Nephron progenitor cell (in vitro differentiated cells): ENCODE measurements around the gene ZMIZ1.
"Not testable (repeated sequence)": the region's sequence is repeated elsewhere in the genome, so short reads cannot be mapped to it uniquely, and the experiment has no call there.

Source experiments
- DNase-seq: peaks from one replicate; pipeline ENCODE4 v3.0.0; 2021
- H3K27ac Mint-ChIP-seq: 2 replicates; pipeline ENCODE4 v1.8.0; 2021; ENCODE audit warnings: mild to moderate bottlenecking, moderate library complexity, mixed read lengths
- H3K27me3 Mint-ChIP-seq: 2 replicates; pipeline ENCODE4 v1.8.0; 2021; ENCODE audit warnings: mild to moderate bottlenecking, low read depth, mixed read lengths; ENCODE audit not compliant: poor library complexity
- H3K36me3 Mint-ChIP-seq: 2 replicates; pipeline ENCODE4 v1.8.0; 2021; ENCODE audit warnings: low read depth, mixed read lengths
- H3K4me1 Mint-ChIP-seq: 2 replicates; pipeline ENCODE4 v1.8.0; 2021; ENCODE audit warnings: mixed read lengths
- H3K4me3 Mint-ChIP-seq: 2 replicates; pipeline ENCODE4 v1.8.0; 2021; ENCODE audit warnings: mild to moderate bottlenecking, moderate library complexity, mixed read lengths
- H3K9me3 Mint-ChIP-seq: 2 replicates; pipeline ENCODE4 v1.8.0; 2021; ENCODE audit warnings: mild to moderate bottlenecking, moderate library complexity, mixed read lengths
- CTCF ChIP-seq: fragments of 200-600 bp; sonication (generic); IDR thresholded peaks from 2 replicates; pipeline ENCODE4 v1.5.0; 2021; ENCODE audit warnings: antibody characterized with exemption

The ZMIZ1 gene

DNA sequence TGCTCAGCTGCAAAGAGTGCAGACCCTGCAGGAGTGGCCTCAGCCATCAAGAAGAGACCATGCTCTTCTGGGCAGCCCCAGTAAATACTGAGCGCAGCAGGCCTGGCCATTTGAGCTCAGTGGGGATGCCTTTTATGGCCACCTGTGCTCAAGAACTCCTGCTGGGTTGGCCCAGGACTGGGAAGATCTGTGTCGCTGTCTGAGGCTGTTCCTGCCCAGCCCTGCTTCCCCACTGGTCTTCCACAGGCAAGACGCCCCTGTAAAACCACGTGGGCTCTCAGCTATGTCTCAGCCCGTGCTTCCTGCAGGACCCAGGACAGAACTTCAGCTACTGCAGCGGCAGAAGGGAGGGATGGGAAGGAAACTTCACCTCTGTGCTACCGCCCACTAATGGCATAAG, 268.0 kb downstream of the ZMIZ1 start:
- Mint-ChIP-seq H3K4me3 (no peak overlapping the region), H3K4me1 (peaks cover 25% of the 10 kb centered on the region), H3K27me3 (peaks cover 4% of the 10 kb centered on the region), H3K36me3 (no peaks in the 10 kb centered on the region), H3K9me3 (peaks cover 23% of the 10 kb centered on the region), H3K27ac (no peak overlapping the region)
- DNase-seq = no peak
- TF ChIP-seq CTCF = no peak

GRCh38 chr10:79337783-79338469, 269.2 kb downstream of the ZMIZ1 start:
- DNase-seq, H3K4me3 Mint-ChIP-seq, H3K27ac Mint-ChIP-seq, H3K36me3 Mint-ChIP-seq, H3K27me3 Mint-ChIP-seq: not testable (repeated sequence)
- peaks cover 25% of the 10 kb centered on the region for H3K4me1 Mint-ChIP-seq
- peaks cover 18% of the 10 kb centered on the region for H3K9me3 Mint-ChIP-seq

DNA sequence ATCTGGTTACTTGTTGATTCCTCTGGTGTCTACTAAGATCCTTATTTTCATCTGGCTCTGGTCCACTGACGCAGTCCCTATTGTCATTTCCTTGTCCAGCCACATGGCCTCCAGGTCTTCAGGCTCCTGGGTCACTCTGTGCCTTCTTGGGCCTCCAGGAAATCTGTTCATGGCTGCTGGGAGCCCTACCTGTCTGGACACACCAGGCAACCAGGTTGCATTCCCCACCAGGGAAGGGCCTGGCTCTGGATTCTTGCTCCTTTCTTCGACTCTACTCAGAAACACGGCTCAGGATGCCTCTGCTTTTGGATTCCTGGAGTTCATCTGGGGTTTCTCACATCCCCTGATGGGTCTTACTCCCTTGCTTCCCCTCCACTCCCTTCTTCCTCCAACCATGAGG, 270.5 kb downstream of the ZMIZ1 start:
- Mint-ChIP-seq H3K4me1 (peaks cover 25% of the 10 kb centered on the region), H3K4me3 (no peak overlapping the region), H3K27ac (no peak overlapping the region), H3K9me3 (peaks cover 13% of the 10 kb centered on the region), H3K27me3 (peaks cover 10% of the 10 kb centered on the region), H3K36me3 (no peaks in the 10 kb centered on the region)
- no peak for TF ChIP-seq CTCF
- DNase-seq = no peak

DNA sequence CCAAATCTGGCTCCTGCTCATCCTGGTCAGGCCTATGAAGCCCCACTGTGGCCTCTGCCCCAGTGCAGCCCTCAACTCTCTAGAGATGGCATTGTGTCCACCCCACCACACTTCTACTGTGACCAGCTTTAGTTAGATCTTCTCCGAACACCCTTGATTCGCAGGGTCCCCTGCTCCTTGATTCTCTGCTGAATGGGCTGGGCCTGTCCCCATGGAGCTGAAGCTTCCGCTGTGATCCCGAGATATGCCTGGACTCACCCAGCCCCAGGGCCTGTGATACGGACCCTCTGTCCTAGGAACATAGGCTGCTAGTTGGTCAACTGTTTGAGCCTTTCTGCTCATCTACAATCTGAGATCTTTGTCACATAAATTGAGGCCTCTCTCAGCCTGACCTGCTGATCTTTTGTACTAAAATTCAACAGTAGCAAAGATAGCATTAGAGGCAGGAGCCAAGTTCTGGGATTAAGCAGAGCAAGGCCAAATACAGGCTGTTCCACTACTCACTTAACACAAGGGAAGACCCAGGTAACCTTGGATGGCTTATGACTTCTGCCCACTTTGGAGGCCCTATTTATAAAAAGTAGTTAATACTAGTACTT, 272.0 kb downstream of the ZMIZ1 start:
- Mint-ChIP-seq H3K27me3 (peaks cover 6% of the 10 kb centered on the region), H3K4me3 (no peak overlapping the region), H3K9me3 (peaks cover 13% of the 10 kb centered on the region), H3K4me1 (peaks cover 16% of the 10 kb centered on the region), H3K27ac (no peak overlapping the region), H3K36me3 (no peaks in the 10 kb centered on the region)
- no peak for DNase-seq
- no peak for TF ChIP-seq CTCF

- Mint-ChIP-seq H3K36me3 (no peaks in the 10 kb centered on the region), H3K27ac (no peak overlapping the region), H3K9me3 (peaks cover 7% of the 10 kb centered on the region), H3K4me1 (peaks cover 9% of the 10 kb centered on the region), H3K4me3 (no peak overlapping the region), H3K27me3 (peaks cover 9% of the 10 kb centered on the region)
- no peak for TF ChIP-seq CTCF
- DNase-seq = no peak
These were observed 273.6 kb downstream of the ZMIZ1 start for GRCh38 chr10:79342295-79342761.

- TF ChIP-seq CTCF = no peak
- peaks cover 9% of the 10 kb centered on the region for H3K4me1 Mint-ChIP-seq
- no peak for DNase-seq
- no peak overlapping the region for H3K27ac Mint-ChIP-seq
- no peak overlapping the region for H3K4me3 Mint-ChIP-seq
- H3K27me3 Mint-ChIP-seq = peaks cover 9% of the 10 kb centered on the region
- no peaks in the 10 kb centered on the region for H3K36me3 Mint-ChIP-seq
- peaks cover 4% of the 10 kb centered on the region for H3K9me3 Mint-ChIP-seq
These were observed 274.2 kb downstream of the ZMIZ1 start for GRCh38 chr10:79342811-79343561.
